ENCODE data around the gene ISCU.

DNA sequence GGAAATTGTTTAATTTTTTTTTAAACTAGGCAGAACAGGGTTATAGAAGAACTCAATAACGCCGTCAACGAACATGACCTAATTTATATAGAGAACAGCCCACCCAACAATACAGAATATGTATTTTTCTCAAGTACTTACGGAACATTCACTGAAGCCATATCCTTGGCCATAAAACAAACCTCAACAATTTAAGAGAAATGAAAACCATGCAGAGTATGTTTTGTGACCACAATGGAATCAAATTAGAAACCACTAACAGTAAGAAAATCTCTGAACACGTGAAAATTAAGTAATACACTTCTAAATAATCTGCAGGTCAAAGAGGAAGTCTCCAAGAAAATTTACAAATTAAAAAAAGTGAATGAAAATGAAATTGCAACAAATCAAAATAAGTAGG lies 10.9 kb upstream of the ISCU start:
- no peak for TF ChIP-seq YY1 (IDR thresholded peaks at IDR 0.05; ENCODE audit: insufficient read depth, insufficient read length)
- TF ChIP-seq ZNF274 (IDR thresholded peaks at IDR 0.05; ENCODE audit: low read depth, low read length), result no peak

Data from NT2/D1 (cell line).